H9 (cell line): ENCODE data around the gene OSBPL10. TPM values are rescaled to one million over a fixed set of nuclear protein-coding genes. Genes with fewer than 3 reads are reported as not detected.
A peak's percentile ranks its signal among the peaks of the same experiment; 100 is the strongest.

Experiments
- DNase-seq: peaks from one replicate; pipeline ENCODE4 v3.0.0-alpha.2; 2017
- H2AFZ ChIP-seq: one replicate; pipeline ENCODE4 v1.6.1; 2013; ENCODE audit warnings: mild to moderate bottlenecking, low read length, control low read depth, moderate library complexity
- H2AK5ac ChIP-seq: 2 replicates; pipeline ENCODE4 v1.6.1; 2013; ENCODE audit warnings: low read length, control low read depth, mixed read lengths; ENCODE audit not compliant: insufficient read length
- H2BK120ac ChIP-seq: one replicate; pipeline ENCODE4 v1.6.1; 2013; ENCODE audit warnings: low read depth, mild to moderate bottlenecking, low read length, control low read depth, inconsistent platforms; ENCODE audit not compliant: poor library complexity, severe bottlenecking
- H2BK12ac ChIP-seq: 2 replicates; pipeline ENCODE4 v1.6.1; 2013; ENCODE audit warnings: low read length, control low read depth, mixed read lengths, low read depth; ENCODE audit not compliant: insufficient read length
- H2BK15ac ChIP-seq: 2 replicates; pipeline ENCODE4 v1.6.1; 2013; ENCODE audit warnings: low read depth, low read length, control low read depth
- H2BK20ac ChIP-seq: one replicate; pipeline ENCODE4 v1.6.1; 2013; ENCODE audit warnings: low read depth, mild to moderate bottlenecking, low read length, control low read depth, inconsistent platforms; ENCODE audit not compliant: poor library complexity, severe bottlenecking
- H2BK5ac ChIP-seq: 2 replicates; pipeline ENCODE4 v1.6.1; 2013; ENCODE audit warnings: low read length, control low read depth, mixed read lengths; ENCODE audit not compliant: insufficient read length
- H3K14ac ChIP-seq: 2 replicates; pipeline ENCODE4 v1.6.1; 2013; ENCODE audit warnings: low read length, control low read depth; ENCODE audit not compliant: insufficient read depth
- H3K18ac ChIP-seq: 2 replicates; pipeline ENCODE4 v1.6.1; 2013; ENCODE audit warnings: low read depth, mild to moderate bottlenecking, mixed read lengths, low read length, control low read depth; ENCODE audit not compliant: insufficient read length
- H3K23ac ChIP-seq: 2 replicates; pipeline ENCODE4 v1.6.1; 2013; ENCODE audit warnings: low read length, control low read depth, mixed read lengths, low read depth; ENCODE audit not compliant: insufficient read length
- H3K23me2 ChIP-seq: 2 replicates; pipeline ENCODE4 v1.6.1; 2013; ENCODE audit warnings: low read depth, mild to moderate bottlenecking, mixed read lengths, low read length, control low read depth; ENCODE audit not compliant: insufficient read length, poor library complexity, severe bottlenecking
- H3K27ac ChIP-seq: 2 replicates; pipeline ENCODE4 v1.5.1; 2013; ENCODE audit warnings: low read length, control low read depth, mixed read lengths, low read depth; ENCODE audit not compliant: insufficient read length
- H3K27me3 ChIP-seq: 2 replicates; pipeline ENCODE4 v1.6.1; 2013; ENCODE audit warnings: low read length, control low read depth, inconsistent platforms; ENCODE audit not compliant: insufficient read depth
- H3K4ac ChIP-seq: 2 replicates; pipeline ENCODE4 v1.6.1; 2013; ENCODE audit warnings: low read depth, mild to moderate bottlenecking, control low read depth, inconsistent platforms, low read length, moderate library complexity
- H3K4me1 ChIP-seq: 2 replicates; pipeline ENCODE4 v1.6.1; 2013; ENCODE audit warnings: low read length, control low read depth, inconsistent platforms; ENCODE audit not compliant: insufficient read depth
- H3K4me2 ChIP-seq: 2 replicates; pipeline ENCODE4 v1.6.1; 2013; ENCODE audit warnings: low read length, control low read depth, mixed read lengths; ENCODE audit not compliant: insufficient read length, insufficient read depth
- H3K56ac ChIP-seq: 2 replicates; pipeline ENCODE4 v1.6.1; 2013; ENCODE audit warnings: low read depth, mild to moderate bottlenecking, mixed read lengths, low read length, control low read depth; ENCODE audit not compliant: insufficient read length
- H3K79me1 ChIP-seq: 2 replicates; pipeline ENCODE4 v1.6.1; 2013; ENCODE audit warnings: low read depth, mild to moderate bottlenecking, moderate library complexity, low read length, control low read depth, inconsistent platforms; ENCODE audit not compliant: insufficient read depth, poor library complexity, severe bottlenecking
- H3K79me2 ChIP-seq: 2 replicates; pipeline ENCODE4 v1.6.1; 2013; ENCODE audit warnings: low read length, control low read depth, inconsistent platforms; ENCODE audit not compliant: insufficient read depth
- H3K9ac ChIP-seq: 2 replicates; pipeline ENCODE4 v1.6.1; 2013; ENCODE audit warnings: low read length, control low read depth, mixed read lengths; ENCODE audit not compliant: insufficient read length; ENCODE audit errors: extremely low read depth
- H3K9me3 ChIP-seq: one replicate; pipeline ENCODE4 v1.6.1; 2013; ENCODE audit warnings: low read depth, low read length, inconsistent platforms; ENCODE audit not compliant: control insufficient read depth
- H3T11ph ChIP-seq: one replicate; pipeline ENCODE4 v1.6.1; 2013; ENCODE audit warnings: mild to moderate bottlenecking, low read length, control low read depth, inconsistent platforms
- H4K20me1 ChIP-seq: one replicate; pipeline ENCODE4 v1.6.1; 2013; ENCODE audit not compliant: control insufficient read depth, insufficient read length, insufficient read depth
- H4K5ac ChIP-seq: 2 replicates; pipeline ENCODE4 v1.6.1; 2013; ENCODE audit warnings: low read depth, mild to moderate bottlenecking, mixed read lengths, low read length, control low read depth; ENCODE audit not compliant: insufficient read length
- H4K8ac ChIP-seq: replicated peaks from 2 replicates; pipeline ENCODE4 v1.6.1; 2013; ENCODE audit warnings: low read length, control low read depth, mixed read lengths, low read depth; ENCODE audit not compliant: insufficient read length
- H4K91ac ChIP-seq: 2 replicates; pipeline ENCODE4 v1.6.1; 2013; ENCODE audit warnings: low read depth, mild to moderate bottlenecking, moderate library complexity, mixed read lengths, low read length, control low read depth; ENCODE audit not compliant: insufficient read length
- H3K27ac Mint-ChIP-seq, 3 experiments: 2 replicates in 2 of 3; 3 replicates in 1 of 3; pipeline ENCODE4 v1.8.0; 2020 to 2021; ENCODE audit warnings: mixed read lengths in 3 of 3, mild to moderate bottlenecking in 1 of 3, moderate library complexity in 1 of 3
- H3K27me3 Mint-ChIP-seq: 2 replicates; pipeline ENCODE4 v1.8.0; 2021; ENCODE audit warnings: low read depth, mild to moderate bottlenecking, moderate library complexity, mixed read lengths
- H3K36me3 Mint-ChIP-seq, 3 experiments: 2 replicates in 2 of 3; 3 replicates in 1 of 3; pipeline ENCODE4 v1.8.0; 2020 to 2021; ENCODE audit warnings: low read depth in 3 of 3, mixed read lengths in 3 of 3; ENCODE audit not compliant: insufficient read depth in 1 of 3
- H3K4me1 Mint-ChIP-seq, 2 experiments: 2 replicates each; pipeline ENCODE4 v1.8.0; 2020; ENCODE audit warnings: mixed read lengths in 2 of 2
- H3K4me3 Mint-ChIP-seq, 2 experiments: 2 replicates in 1 of 2; 3 replicates in 1 of 2; pipeline ENCODE4 v1.8.0; 2020 to 2021; ENCODE audit warnings: mild to moderate bottlenecking in 2 of 2, mixed read lengths in 2 of 2, moderate library complexity in 1 of 2
- H3K9me3 Mint-ChIP-seq, 2 experiments: 2 replicates in 1 of 2; 3 replicates in 1 of 2; pipeline ENCODE4 v1.8.0; 2020; ENCODE audit warnings: mild to moderate bottlenecking in 2 of 2, mixed read lengths in 2 of 2, moderate library complexity in 1 of 2
- CTCF ChIP-seq: fragments of 200-600 bp; sonication (generic); conservative IDR thresholded peaks from 3 replicates; pipeline ENCODE4 v1.8.0; 2021; ENCODE audit warnings: antibody characterized with exemption, mild to moderate bottlenecking
- WGBS: extraction: QIAGEN DNeasy Blood & Tissue Kit; methylation state at CpG from one replicate; pipeline ENCODE4 v1.1.7; 2013; ENCODE audit warnings: missing lambda C conversion rate, low lambda C conversion rate, mixed read lengths; ENCODE audit not compliant: insufficient read length; ENCODE audit errors: extremely low coverage; 5-methylcytosine and 5-hydroxymethylcytosine counted together
- total RNA-seq: library from RNA; stranded (reverse); gene quantifications from 2 replicates; pipeline ENCODE4 v1.2.1, GENCODE V29; 2021

OSBPL10 gene
- total RNA-seq, 1 experiment from 2014 or later = 42.7 TPM

DNA sequence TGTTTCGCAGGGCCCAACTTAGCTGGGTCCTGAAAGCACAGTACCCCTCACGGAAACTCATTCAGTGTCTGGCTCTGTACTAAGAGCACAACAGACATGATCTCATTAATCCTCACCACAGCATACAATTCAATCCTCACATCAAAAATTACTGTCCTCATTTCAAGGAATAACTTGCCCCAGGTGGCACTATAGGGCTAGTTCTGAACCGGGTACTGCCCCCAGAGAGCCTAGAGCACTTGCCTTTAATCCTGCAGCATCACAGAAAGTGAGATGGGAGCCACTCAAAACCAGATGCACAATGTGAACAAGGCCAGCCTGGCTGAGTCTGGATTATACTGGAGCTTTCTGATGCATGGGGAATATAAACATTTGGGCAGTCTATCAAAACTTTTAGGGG is 122.6 kb downstream of the OSBPL10 start:
- no peak overlapping the region for H4K5ac ChIP-seq
- H3K4me2 ChIP-seq = no peak overlapping the region
- peaks cover 5 to 11% (median 8%) of the 10 kb centered on the region in 3 experiments for H3K36me3 Mint-ChIP-seq
- H3K14ac ChIP-seq = no peak overlapping the region
- no peaks in the 10 kb centered on the region for H3K23me2 ChIP-seq
- no peak overlapping the region for H3K18ac ChIP-seq
- no peak overlapping the region for H2AFZ ChIP-seq
- peaks cover 3% of the 10 kb centered on the region; the same call in 1 of the 2 replicates for H3K79me2 ChIP-seq
- H2BK120ac ChIP-seq = no peak overlapping the region
- no peaks in the 10 kb centered on the region for H3K27me3 ChIP-seq
- no peaks in the 10 kb centered on the region for H3K9me3 ChIP-seq
- no peak for DNase-seq
- no peak overlapping the region for H4K91ac ChIP-seq
- no peak overlapping the region for H2AK5ac ChIP-seq
- H3K27ac ChIP-seq = no peak overlapping the region
- H4K20me1 ChIP-seq = no peaks in the 10 kb centered on the region
- no peak overlapping the region for H2BK12ac ChIP-seq
- no CpG with 5 or more reads among the region's 3 CpGs for WGBS
- no peaks in the 10 kb centered on the region; the same call in 1 of the 2 replicates for H3K4me1 ChIP-seq
- peaks cover 5% of the 10 kb centered on the region for H3K79me1 ChIP-seq
- H3T11ph ChIP-seq = no peak overlapping the region
- no peak overlapping the region for H2BK20ac ChIP-seq
- no peak overlapping the region for H3K4ac ChIP-seq
- H3K23ac ChIP-seq = no peak overlapping the region
- H3K9me3 Mint-ChIP-seq = no peaks in the 10 kb centered on the region
- no peak overlapping the region for H3K9ac ChIP-seq
- 0 out of 7 replicates have a peak overlapping the region, but pooled peaks of 1 of the 3 experiments have one; percentile 35 for H3K27ac Mint-ChIP-seq
- no peak overlapping the region for H3K4me3 Mint-ChIP-seq
- H3K27me3 Mint-ChIP-seq = no peaks in the 10 kb centered on the region
- H2BK15ac ChIP-seq = no peak overlapping the region
- no peak overlapping the region for H3K56ac ChIP-seq
- peaks cover 0 to 7% of the 10 kb centered on the region in 2 experiments; a peak in 2 of 4 replicates for H3K4me1 Mint-ChIP-seq
- no peak for TF ChIP-seq CTCF
- H2BK5ac ChIP-seq = no peak overlapping the region
- no peak overlapping the region for H4K8ac ChIP-seq
